Testis (tissue), 3 donors: ENCODE data around the gene INTS4. TPM values are rescaled to one million over a fixed set of nuclear protein-coding genes. Genes with fewer than 3 reads are reported as not detected.
"Not testable (repeated sequence)": the region's sequence is repeated elsewhere in the genome, so short reads cannot be mapped to it uniquely, and the experiment has no call there.

ENCODE experiments used
- DNase-seq: peaks from one replicate; pipeline ENCODE4 v3.0.0-alpha.2; 2019
- H3K27ac ChIP-seq, 2 donors: fragments of 200-600 bp; sonication (generic); one replicate each; pipeline ENCODE4 v1.5.1; 2019
- H3K27me3 ChIP-seq: fragments of 200-600 bp; sonication (generic); one replicate; pipeline ENCODE4 v1.5.1; 2019
- H3K36me3 ChIP-seq: fragments of 200-600 bp; sonication (generic); one replicate; pipeline ENCODE4 v1.5.1; 2017; ENCODE audit warnings: low read depth; ENCODE audit errors: missing control alignments
- H3K4me1 ChIP-seq: fragments of 200-600 bp; sonication (generic); one replicate; pipeline ENCODE4 v1.5.1; 2019
- H3K4me3 ChIP-seq, 2 donors: fragments of 200-600 bp; sonication (generic); one replicate each; pipeline ENCODE4 v1.5.1; 2017 to 2019
- H3K9me3 ChIP-seq: fragments of 200-600 bp; sonication (generic); one replicate; pipeline ENCODE4 v1.5.1; 2017
- CTCF ChIP-seq, 3 experiments: fragments of 450-650 bp in 2 of 3; fragments of 200-600 bp in 1 of 3; sonication (generic) in 1 of 3; IDR thresholded peaks; one replicate each; pipeline ENCODE4 v1.5.1; 2016 to 2019; ENCODE audit warnings: antibody characterized with exemption in 3 of 3, mild to moderate bottlenecking in 2 of 3, moderate library complexity in 1 of 3
- POLR2A ChIP-seq: fragments of 450-650 bp; IDR thresholded peaks from one replicate; pipeline ENCODE4 v1.6.1; 2017; ENCODE audit warnings: antibody characterized with exemption, mild to moderate bottlenecking, moderate library complexity
- WGBS, 2 donors: methylation state at CpG; one replicate each; pipeline ENCODE4 v1.1.5; 2018; 5-methylcytosine and 5-hydroxymethylcytosine counted together
- intact Hi-C: fragments of 100-400 bp; cut with DNase I; formaldehyde crosslinking; loops from one replicate; pipeline ENCODE4 v1.15.1; 2023; ENCODE audit warnings: low total_unique reads
- polyA plus RNA-seq: library from polyadenylated mRNA; stranded (reverse); fragments of 350-450 nt; fragmentation: Illumina TruSeq; extraction: RNeasy Lipid Tissue Mini Kit (QIAGEN cat#74804); gene quantifications from one replicate; pipeline ENCODE4 v1.2.3, GENCODE V29; 2014; ENCODE audit warnings: low read depth, low replicate concordance; ENCODE audit not compliant: insufficient read depth
- total RNA-seq, 2 donors: library from RNA; depleted of rRNA; stranded (reverse); fragments of >200 nt; gene quantifications; one replicate each; pipeline ENCODE4 v1.2.3, GENCODE V29; 2016

The INTS4 gene
- total and polyA plus RNA-seq, 3 donors from 2014 or later = 20.2 to 48.2 (median 37.4) TPM

GRCh38 chr11:77879218-77879617 lies 115.2 kb downstream of the INTS4 start:
- no peak overlapping the region for H3K27ac ChIP-seq
- intact Hi-C loops = no loop called here
- H3K9me3 ChIP-seq = no peaks in the 10 kb centered on the region
- peak; percentile 29 for DNase-seq
- TF ChIP-seq CTCF (IDR thresholded peaks at IDR 0.05) (no peak), POLR2A (no peak)
- H3K27me3 ChIP-seq = no peaks in the 10 kb centered on the region
- no peaks in the 10 kb centered on the region for H3K4me1 ChIP-seq
- H3K4me3 ChIP-seq = no peak overlapping the region
- 81 to 82% methylated on average over 3 of the region's 3 CpGs for WGBS, 2 donors
- no peaks in the 10 kb centered on the region for H3K36me3 ChIP-seq

- intact Hi-C loops, H3K4me1 ChIP-seq, DNase-seq, H3K4me3 ChIP-seq, H3K36me3 ChIP-seq, H3K27ac ChIP-seq, H3K9me3 ChIP-seq, H3K27me3 ChIP-seq: not testable (repeated sequence)
- WGBS, 2 donors = 59 to 71% methylated on average over 4 of the region's 4 CpGs
These were observed 116.2 kb downstream of the INTS4 start for GRCh38 chr11:77878247-77878646.

- intact Hi-C loops = no loop called here
- no peak for DNase-seq
- 81 to 82% methylated on average over 3 of the region's 3 CpGs for WGBS, 2 donors
These were observed 118.4 kb downstream of the INTS4 start for GRCh38 chr11:77876045-77876444.

DNA sequence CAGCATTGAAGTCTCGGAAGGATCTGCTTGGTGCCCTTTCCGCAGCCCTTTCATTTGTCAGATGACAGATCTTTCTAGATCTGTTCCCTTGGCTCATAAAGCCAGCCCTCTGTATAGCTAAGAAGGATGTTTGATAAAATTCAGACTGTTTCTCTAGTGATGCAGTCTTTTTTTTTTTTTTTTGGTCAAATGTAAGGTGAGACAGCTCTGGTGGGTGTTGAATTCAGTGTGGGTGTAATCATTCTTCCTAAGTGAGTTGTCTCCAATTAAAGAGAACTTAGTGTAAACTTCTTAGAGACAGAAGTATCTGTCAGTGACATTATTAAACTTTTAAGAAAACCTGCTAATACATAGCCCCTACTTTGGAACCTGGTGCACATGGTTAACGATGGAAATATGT lies 120.3 kb downstream of the INTS4 start:
- TF ChIP-seq POLR2A (no peak), CTCF (IDR thresholded peaks at IDR 0.05) (no peak)
- intact Hi-C loops = no loop called here
- H3K27ac ChIP-seq = no peak overlapping the region
- 96 to 97% methylated on average over 3 of the region's 3 CpGs for WGBS, 2 donors
- H3K27me3 ChIP-seq = no peaks in the 10 kb centered on the region
- no peaks in the 10 kb centered on the region for H3K4me1 ChIP-seq
- H3K4me3 ChIP-seq = no peak overlapping the region
- no peaks in the 10 kb centered on the region for H3K9me3 ChIP-seq
- no peaks in the 10 kb centered on the region for H3K36me3 ChIP-seq
- no peak for DNase-seq

More at GRCh38 chr11:77876045-77876444, 118.4 kb downstream of the INTS4 start:
- Histone ChIP-seq H3K4me3 (no peak overlapping the region), H3K27me3 (no peaks in the 10 kb centered on the region), H3K9me3 (no peaks in the 10 kb centered on the region), H3K36me3 (no peaks in the 10 kb centered on the region), H3K27ac (no peak overlapping the region), H3K4me1 (no peaks in the 10 kb centered on the region)
- TF ChIP-seq CTCF (IDR thresholded peaks at IDR 0.05) (no peak), POLR2A (no peak)

GRCh38 chr11:77873345-77873744 lies 121.1 kb downstream of the INTS4 start:
- TF ChIP-seq CTCF (IDR thresholded peaks at IDR 0.05) (no peak), POLR2A (no peak)
- Histone ChIP-seq H3K9me3 (no peaks in the 10 kb centered on the region), H3K36me3 (no peaks in the 10 kb centered on the region), H3K4me3 (no peak overlapping the region), H3K27me3 (no peaks in the 10 kb centered on the region), H3K4me1 (no peaks in the 10 kb centered on the region), H3K27ac (no peak overlapping the region)
- intact Hi-C loops = no loop called here
- no peak for DNase-seq
- WGBS, 2 donors = 77 to 87% methylated on average over 1 of the region's 1 CpG
